DMS53 (cell line): ENCODE measurements around the gene LPP.
A peak's percentile ranks its signal among the peaks of the same experiment; 100 is the strongest.

Experiments
- DNase-seq: peaks from one replicate; lab custom pipeline; 2025; lab: John Stamatoyannopoulos, UW

Gene LPP

DNA sequence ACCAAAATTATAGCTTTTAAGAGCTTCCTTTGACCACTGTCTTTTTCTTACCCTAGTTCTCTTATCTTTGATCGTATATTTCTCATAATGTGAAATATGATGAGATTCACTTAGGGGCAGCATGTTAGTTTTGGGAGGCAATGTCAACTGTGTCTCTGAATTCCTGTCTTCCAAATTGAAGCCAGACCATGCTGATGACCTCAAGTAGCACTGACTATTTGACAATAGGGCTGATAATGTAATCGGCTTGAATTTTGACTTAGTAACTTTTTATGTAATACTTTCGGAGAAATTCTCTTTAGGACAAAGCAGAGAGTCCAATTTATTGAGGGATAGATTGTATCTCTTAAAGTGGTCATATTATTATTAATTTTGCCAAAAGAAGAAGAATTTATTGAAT, 722.4 kb downstream of the LPP start:
- no peak for DNase-seq

DNA sequence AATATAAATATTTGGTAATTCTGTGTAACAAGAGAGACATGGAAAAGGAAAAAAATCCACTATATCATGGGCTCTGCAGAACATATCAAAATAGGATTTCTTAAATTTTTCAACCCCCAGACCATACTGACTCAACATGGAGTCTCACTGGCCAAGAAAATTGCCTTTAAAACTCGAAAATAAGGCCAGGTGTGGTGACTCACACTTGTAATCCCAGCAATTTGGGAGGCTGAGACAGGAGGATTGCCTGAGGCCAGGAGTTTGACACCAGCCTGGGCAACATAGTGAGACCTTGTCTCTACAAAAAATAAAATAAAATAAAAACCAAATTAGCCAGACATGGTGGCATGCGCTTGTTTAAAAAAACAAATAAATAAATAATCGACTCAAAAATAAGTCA, 723.4 kb downstream of the LPP start:
- DNase-seq, result no peak

DNA sequence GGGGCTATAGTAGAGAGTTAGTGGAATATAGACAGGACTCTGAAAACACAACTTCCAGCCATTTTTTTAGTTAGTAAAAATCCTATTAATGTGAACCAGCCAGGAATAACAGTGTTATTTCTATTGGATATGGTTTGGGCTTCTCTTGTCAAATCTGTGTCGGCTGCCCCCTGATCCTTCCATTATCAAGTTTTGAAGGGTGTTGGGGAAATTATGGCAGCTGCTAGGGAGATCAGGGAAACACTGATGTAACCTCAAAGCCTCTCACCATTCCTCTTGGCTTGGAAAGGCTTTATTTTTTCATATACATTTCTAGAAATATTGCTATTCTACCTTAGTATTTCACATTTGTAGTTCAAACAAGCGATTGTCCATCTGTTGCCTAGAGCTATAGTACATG, 724.1 kb downstream of the LPP start:
- no peak for DNase-seq

DNA sequence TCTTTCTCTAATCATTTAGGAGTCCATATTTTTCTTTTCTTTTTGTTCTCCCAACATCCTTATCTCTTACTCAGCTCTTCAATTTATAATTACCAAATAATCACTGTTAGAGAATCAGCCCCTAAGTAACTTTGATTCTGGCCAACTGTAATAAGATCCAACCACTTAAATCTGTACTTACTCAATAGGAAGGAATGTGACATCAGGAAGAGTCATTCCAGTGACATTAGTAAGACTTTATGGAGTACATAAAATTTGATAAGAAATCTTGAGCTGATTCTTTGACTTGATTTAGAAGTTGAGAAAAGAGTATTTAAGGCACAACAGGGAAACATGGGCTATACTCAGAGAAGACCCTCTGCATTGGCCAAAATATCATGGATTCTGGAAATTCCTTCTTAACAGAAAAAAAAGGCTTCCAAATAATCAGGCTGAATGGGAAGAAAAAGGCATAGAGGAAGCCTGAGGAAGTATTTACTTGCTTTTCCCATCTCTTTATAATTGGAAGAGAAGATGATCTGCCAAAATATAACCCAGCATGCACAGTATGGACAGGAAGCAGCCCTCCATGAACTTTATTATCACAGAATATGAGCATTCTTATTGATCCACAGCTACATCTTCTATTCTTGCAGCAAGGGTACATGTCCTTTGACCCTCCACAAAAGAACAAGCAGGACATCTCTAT, 728.1 kb downstream of the LPP start:
- no peak for DNase-seq

DNA sequence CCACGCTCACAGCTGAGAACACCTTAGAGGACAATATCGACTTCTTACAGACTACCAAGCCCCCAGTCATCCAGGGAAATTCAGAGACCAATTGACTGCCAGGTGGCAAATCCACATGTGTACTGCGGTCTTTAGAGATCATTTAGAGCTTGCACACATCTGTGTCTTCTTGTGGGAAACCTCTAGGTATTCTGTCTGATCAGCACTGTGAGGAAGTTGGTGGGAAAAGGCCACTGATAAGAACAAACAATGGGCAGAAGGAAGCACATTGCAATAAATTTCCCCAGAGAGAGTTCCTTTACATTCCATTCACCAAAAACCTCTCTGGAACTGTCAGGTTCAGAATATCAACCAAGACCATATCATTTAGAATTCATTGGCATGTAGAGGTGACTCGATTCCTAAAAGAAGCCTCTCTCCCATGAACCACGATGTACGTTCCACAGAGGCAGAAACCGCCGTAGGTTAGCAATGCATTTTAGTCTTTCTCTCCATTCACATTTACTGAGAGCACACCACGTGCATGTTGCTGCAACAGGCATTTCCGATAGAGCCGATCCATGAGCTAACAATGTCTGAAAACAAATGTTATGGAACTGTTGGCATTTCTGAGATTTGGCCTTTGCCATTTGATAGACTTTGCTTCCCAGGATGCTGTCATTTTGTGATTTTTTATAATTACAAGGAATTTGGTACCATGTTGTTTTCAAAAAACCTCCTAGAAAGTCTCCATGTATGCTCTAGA, 730.5 kb downstream of the LPP start:
- DNase-seq, result no peak

DNA sequence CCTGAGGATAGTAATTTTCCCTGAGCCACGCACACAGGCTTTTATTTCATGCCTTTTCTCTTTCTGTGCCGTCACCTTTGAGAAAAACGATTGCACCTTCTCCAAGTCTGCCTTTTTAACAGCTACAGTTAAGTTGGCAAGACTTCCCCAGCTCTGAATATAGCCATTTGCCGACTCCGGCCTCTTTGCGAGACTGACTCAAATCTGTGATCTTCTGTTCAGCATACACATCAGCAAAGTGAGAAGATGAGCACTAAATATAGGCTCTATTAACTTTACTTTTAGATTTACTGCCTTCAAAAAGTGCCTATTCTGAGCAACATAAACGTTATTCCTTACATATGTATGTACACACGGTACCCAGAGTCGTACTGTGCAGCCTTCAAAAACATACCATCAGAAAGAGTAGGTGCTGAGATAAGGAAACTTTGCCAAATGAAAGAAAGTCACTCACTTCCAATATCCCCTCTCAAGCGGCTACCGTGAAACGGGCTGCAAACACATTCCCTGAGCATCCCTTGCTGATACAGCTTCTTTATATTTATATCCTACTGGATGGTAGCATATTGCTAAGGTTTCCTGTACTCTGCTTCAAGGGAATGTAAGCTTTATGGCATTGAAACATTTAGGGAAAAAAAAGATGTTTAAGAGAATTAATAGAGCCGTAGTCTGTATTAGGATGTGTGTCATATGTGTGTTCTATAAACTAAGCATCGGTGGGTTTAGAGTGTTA, 734.5 kb downstream of the LPP start:
- no peak for DNase-seq

DNA sequence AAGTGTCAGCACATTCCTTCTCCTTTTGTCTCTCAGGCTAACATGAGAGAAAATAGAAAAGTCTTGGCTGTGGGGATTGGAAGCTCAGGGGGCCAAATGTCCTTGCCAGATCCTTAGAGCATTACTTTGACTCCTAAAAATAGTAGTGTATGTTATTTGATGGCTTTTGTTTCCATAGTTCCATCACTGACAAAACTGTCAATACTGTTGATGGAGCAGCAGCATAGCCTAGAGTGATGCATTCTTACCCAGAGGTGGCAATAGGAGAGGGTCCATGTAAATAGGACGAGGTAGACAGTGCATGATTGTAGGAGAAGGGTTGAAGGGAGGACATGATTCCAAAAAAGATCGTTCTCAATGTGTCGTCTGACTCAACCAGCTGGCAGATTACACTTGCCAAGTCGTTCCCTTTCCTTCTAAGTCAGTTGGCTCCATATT, 735.1 kb downstream of the LPP start:
- no peak for DNase-seq

DNA sequence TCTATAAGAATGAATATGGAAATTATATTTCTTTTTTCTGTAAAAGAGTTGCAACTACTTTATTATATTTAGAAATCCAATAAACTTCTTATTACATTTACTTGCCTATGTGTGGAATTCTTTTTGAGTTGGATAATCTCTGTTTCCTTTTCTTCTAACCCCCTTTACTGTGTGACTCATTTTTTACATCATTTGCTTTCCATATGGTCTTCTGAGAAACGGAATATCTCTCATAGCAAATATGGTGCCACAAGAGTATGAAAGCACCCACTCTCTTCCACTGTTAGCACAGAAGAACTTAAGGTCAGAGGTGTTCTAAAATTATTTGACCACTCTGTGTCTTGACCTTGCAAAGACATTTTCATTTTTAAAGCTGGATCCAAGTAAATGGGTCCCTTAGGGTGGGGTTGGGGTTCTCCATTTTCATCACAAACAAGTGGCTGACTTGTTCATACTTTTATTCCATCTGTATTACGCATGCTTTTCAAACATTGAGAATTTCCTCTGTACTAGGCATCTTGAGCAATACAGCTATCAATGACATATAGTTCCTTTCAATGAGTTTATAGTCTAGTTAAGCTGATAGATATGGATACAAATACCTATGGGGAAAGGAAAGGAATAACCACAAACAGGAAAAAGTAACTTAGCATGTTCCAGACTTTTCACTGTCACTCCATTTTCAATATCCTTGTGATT, 736.8 kb downstream of the LPP start:
- DNase-seq, result no peak

DNA sequence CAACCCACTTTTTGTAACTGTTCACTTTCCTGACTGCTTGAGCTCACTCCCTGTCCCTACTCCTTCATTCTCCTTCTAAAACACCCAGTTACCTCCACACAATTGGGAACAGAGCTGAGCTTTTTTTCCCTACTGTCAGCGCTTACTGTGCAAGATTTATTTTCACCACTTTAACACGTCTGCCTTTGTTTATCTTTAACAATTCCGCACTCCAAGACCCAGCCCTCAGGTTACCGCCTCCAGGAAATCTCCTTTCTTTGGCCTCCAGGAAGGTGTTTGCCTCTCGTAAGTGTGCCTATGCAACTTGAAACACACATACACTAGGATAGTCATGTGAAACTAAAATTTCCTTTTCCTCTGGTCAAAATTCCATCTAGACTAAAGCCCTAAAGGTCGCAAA, 745.9 kb downstream of the LPP start:
- DNase-seq, result no peak

DNA sequence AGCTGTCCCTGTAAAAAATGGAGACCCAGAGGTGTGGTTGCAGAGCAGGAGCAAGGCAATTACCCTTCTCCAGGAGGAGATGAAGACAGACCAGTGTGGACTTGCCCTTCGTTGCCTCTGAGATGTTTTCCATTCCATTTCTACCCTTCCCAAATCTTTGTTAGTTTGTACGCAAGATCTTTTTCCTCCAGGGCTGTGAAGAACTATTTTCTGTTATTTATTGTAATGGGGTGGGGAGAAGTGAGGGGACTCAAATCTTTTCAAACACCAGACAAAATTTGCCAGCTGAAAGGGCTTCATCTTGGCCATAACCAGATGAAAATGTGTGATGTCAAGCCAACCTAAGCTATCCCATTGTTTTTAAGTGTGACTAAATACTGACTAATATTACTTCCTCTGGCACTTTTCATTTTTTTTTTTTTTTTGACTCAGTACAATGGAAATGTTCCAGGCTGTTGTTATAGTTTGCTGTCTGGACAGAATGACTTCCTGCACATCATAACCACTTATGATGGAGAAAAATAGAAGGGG, 746.5 kb downstream of the LPP start:
- peak; percentile 5 for DNase-seq

DNA sequence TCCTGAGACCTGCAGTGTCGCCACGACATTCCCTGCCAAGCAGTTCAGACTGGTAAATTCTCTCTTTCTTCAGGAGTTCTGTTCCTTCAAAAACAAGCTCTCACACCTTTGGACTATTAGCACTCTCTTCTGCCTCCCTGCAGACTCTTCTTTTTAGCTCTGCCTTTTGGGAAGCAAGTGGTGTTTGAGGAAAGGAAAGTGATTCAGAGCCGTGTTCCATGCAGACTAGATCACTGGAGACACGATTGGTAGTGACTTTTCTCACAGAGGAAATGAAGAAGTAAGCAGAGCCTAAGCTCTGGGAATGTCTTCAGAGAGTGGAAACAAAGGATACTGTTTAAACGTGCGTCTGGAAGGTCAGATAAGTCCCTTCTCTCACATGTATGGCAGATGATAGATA, 747.2 kb downstream of the LPP start:
- no peak for DNase-seq

DNA sequence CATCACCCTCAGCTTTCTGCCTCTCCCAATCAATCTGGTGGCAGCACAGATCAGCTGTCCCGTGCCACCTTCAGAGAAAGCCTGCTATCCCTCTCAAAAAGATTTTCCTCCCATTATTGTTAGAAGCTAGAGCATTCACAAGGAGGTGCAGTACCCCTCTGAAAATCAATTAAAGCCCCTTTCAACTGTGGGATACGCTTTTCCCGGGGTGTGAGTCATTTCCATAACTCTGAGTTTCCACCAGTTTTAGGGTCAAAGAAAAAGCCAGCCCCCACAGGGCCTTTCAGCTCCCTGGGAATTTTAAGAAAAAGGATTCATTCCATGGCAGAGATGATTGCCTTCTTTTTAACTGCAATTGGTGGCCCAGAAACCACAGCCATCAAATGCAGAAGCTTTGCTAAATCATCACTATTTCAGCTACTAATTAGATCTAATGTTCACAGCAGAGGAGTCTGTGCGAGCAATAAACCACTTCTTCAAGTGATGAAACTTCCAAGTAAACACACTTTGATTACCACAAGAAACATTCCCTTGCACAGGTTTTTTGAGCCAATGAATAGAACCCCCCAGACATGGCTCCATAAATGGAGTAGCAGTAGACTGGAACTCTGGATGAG, 747.8 kb downstream of the LPP start:
- DNase-seq, result no peak

DNA sequence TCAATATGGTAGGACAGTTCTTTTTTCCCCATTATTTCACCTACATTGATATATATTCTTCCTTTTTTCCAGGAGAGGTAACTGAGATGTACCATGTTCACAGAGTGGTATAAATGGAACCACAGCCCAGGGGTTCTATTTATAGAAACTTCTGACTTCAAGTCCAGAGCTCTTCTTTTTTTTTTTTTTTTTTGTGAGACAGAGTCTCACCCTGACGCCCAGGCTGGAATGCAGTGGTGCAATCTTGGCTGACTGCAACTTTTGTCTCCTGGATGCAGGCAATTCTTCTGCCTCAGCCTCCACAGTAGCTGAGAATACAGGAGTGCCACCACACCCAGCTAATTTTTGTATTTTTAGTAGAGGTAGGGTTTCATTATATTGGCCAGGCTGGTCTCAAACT, 750.7 kb downstream of the LPP start:
- no peak for DNase-seq

DNA sequence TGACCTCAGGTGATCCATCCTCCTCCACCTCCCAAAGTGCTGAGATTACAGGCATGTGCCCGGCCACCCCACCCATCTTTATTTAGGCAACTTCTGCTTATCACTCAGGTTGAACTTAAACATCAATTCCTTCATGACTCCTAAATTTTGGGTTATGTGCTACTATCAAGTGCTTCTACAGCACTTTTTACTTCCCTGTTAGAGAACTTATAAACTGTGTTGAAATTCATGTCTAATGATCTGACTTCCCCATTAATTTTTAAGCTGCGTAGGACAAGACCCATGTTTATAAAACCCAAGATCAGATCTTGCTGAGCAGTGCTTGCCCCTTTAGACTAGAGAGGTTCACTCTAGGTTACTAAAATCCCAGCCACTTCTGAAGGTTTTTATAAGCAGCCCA, 751.6 kb downstream of the LPP start:
- DNase-seq, result no peak

DNA sequence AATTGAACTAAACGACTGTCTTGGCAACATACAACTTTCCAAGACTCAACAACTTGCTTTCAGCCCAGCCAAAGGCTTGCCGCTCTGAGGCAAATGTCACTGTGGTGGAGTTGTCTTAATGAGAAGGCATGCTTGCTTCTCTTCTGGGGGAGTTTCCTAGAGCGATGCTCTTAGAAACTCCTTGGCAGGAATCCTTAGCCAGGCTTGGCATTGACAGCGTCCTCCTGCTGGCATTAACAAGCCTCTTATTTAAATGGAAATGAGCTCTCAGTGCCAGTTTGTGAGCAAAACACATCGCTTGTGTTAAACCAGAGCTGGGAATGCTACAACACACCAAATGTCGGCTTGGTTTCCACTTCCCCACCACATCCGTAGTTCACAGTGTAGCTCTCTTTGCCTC, 752.3 kb downstream of the LPP start:
- no peak for DNase-seq

DNA sequence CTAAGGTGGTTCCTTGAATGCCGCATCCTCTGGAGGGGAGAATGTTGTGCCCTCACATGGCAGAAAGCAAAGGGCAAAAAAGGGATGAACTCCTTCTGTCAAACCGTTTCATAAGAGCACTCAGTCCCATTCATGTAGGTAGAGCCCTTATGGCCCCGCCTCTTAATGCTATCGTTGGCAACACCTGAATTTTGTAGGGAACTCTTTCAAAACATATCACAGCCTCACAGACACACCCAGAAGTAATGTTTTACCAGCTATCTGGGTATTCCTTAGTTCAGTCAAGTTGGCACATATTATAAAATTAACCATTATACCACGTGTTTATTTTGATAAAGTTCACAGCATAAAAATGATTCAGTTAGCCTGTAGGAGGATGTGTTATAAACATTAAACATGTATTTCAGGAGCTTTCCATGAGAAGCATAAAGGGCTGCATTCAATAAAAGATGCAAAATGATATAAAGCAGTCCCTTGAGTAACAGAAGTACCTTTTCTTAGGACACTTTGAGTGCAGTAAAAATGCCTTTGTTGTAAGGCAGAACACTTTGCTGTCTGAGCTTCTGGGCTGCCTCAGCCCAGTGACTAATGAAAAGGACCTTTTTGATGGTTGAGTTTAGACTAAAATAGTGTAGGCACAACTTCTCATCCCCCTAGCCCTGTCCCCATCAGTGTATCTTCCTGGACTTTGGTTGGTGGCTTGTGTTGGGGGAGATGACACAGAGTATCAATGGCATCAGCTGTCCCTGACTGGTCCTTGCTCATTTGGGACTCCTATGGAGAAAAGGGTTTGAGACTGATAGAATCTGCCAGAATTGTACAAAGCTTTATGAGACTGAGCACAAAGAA, 754.3 kb downstream of the LPP start:
- no peak for DNase-seq

DNA sequence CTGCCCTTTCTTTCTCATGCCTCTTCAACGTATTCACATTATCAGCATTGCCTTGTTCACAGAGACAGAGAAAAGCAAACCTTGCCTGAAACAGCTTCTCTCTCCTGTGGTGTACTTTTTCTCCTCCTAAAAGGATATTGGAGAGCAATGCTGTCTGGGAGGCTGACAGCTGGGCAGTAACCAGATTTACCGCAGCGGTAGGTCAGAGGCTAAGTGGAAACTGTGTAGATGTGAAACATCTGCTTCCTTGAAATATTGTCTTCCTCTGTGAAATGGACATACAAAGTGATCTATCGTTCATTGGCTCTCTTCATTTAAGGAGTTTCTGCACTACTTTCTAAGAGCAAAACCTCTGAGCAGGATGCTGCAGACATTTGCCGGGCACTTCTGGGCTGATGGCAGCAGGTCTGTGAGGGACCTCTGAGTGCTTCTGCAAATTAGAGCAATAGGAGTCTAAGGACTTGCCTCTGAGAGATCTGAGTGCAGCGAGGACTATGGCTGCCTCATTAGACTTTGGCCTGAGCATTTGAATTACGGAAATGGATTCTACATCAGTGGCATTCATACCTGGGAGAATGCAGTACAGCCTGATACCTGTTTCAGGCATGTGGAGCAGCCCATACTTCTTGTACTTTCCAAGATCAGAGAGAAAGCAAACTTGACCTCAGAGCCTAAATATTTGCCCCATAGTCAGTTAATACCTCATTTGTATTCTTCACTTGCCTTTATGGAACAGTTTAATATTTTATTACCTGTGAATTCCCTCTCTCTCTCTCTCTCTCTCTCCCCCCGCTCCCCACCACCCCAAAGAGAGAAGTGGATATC, 757.3 kb downstream of the LPP start:
- DNase-seq, result no peak

DNA sequence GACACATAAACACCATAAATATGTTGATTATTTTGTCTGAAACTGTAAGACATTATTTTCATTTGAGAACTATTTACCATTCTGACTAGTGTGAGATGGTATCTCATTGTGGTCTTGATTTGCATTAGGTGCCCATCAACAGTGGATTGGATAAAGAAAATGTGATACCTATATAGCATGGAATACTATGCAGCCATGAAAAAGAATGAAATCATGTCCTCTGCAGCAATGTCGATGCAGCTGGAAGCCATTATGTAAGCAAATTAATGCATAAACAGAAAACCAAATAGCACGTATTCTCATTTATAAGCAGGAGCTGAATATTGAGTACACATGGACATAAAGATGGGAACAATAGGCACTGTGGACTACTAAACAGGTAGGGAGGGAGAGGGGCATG, 759.1 kb downstream of the LPP start:
- no peak for DNase-seq

DNA sequence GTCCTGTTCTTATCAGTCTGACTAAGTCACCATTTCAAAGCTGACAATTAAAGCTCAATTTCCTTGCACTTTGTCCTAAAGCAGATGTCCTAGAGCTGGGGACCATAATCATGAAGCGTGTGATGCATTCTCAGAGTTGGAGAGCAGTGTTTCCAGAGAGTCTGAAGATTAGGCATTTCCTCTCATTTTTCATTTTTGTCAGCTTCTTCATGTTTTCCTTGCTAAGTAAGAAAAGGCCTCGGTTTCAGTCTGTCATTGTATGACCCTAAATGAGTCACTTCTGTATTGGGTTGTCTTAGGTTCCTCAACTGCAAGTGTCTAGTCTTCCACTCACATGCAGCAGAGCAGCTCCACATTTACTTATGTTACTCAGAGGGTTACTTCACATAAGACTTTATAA, 760.6 kb downstream of the LPP start:
- no peak for DNase-seq

DNA sequence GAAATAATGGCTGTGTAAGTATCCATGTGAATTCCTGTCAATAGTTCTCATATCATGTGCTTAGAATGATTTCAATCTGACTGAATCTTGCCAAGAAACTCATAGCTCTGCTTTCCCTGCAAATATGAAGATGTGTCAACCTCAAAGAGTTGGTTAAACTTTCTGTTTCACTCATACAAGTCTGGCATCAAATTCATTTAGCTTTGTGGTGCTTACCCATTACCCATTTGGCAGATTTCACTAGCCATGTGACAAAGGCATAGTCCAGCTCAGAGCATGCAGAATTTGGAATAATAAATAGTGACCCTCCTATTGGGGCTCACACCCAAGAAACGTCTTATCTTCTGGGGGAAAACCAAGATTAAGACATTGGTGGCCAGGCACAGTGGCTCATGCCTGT, 761.2 kb downstream of the LPP start:
- DNase-seq, result no peak
